ENCODE results near the gene INCENP.

Gene INCENP

GRCh38 chr11:62141111-62142042 lies 17.6 kb downstream of the INCENP start:
- DNase-seq, result no peak

GRCh38 chr11:62142043-62142375 lies 18.2 kb downstream of the INCENP start:
- no peak for DNase-seq

- no peak for DNase-seq
These were observed 19.1 kb downstream of the INCENP start for GRCh38 chr11:62142921-62143320.

- DNase-seq, result no peak
These were observed 19.9 kb downstream of the INCENP start for GRCh38 chr11:62143727-62144126.

- no peak for DNase-seq
These were observed 20.9 kb downstream of the INCENP start for GRCh38 chr11:62144641-62145255.

- no peak for DNase-seq
These were observed 21.6 kb downstream of the INCENP start for GRCh38 chr11:62145261-62145871.

GRCh38 chr11:62146476-62147200 lies 22.8 kb downstream of the INCENP start:
- DNase-seq, result no peak

GRCh38 chr11:62147545-62147944 lies 23.7 kb downstream of the INCENP start:
- DNase-seq, result no peak

GRCh38 chr11:62148271-62148980 lies 24.6 kb downstream of the INCENP start:
- DNase-seq, result no peak

GRCh38 chr11:62149986-62150886 lies 26.4 kb downstream of the INCENP start:
- no peak for DNase-seq

GRCh38 chr11:62150887-62151736 lies 27.3 kb downstream of the INCENP start:
- no peak for DNase-seq

GRCh38 chr11:62151737-62152102 lies 27.9 kb downstream of the INCENP start:
- no peak for DNase-seq

- DNase-seq, result no peak
These were observed 28.7 kb downstream of the INCENP start for GRCh38 chr11:62152245-62153086.

- DNase-seq, result no peak
These were observed 29.2 kb downstream of the INCENP start for GRCh38 chr11:62153087-62153395.

GRCh38 chr11:62153617-62154016 lies 29.8 kb downstream of the INCENP start:
- no peak for DNase-seq

GRCh38 chr11:62157603-62158002 lies 33.8 kb downstream of the INCENP start:
- DNase-seq, result no peak

- no peak for DNase-seq
These were observed 42.6 kb downstream of the INCENP start for GRCh38 chr11:62166371-62166770.

GRCh38 chr11:62169448-62169847 lies 45.6 kb downstream of the INCENP start:
- no peak for DNase-seq

GRCh38 chr11:62169935-62170334 lies 46.1 kb downstream of the INCENP start:
- DNase-seq, result no peak

GRCh38 chr11:62171261-62171723 lies 47.5 kb downstream of the INCENP start:
- DNase-seq, result peak; percentile 65

Measured in fibroblast of upper back skin (primary cell).